Measurements from ENCODE around the gene SDF2. TPM values are rescaled to one million over a fixed set of nuclear protein-coding genes. Genes with fewer than 3 reads are reported as not detected.

The SDF2 gene
- total and polyA plus RNA-seq, 2 experiments from 2014 or later: 52.3 to 88.4 TPM

DNA sequence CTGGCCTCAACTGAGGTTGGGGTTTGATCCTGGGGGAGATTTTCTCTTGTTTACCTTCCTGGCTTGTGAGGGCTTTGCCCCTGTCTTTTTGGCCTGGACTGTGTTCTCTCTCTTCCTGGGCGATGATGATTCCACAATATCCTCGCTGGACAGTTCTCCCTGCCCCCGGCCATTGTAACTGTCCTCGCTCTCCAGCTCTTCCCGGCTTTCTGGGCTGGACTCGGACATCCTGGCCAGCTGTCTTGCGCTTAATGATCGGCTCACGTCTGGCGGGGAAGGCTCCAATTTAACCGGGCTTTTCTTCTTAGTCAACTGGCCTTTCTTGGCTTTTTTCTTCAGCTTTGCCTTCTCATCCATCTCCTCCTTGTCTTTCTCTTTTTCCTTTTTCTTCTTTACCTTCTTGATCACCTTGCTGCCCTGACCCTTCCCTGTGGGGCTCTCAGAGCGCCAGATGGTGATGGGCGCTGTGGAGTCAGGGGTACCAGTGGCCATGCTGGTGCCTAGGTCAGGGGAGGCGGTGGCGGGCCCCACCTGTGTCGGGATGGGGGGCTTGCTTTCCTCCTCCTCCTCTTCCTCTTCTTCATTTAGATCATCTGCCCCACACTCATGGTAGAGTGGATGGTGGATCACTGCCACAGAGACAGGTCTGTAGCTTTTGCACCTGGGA lies 42.0 kb upstream of the SDF2 start:
- H3K4me1 ChIP-seq (ENCODE audit: insufficient read depth): no peaks in the 10 kb centered on the region
- in situ Hi-C loops (cut with MboI): no loop called here
- DNase-seq: no peak
- no peaks in the 10 kb centered on the region for H3F3A ChIP-seq (ENCODE audit: insufficient read depth)
- no peaks in the 10 kb centered on the region for H3K9me3 ChIP-seq (ENCODE audit: low read depth)
- H3K27ac ChIP-seq: no peak overlapping the region
- no peaks in the 10 kb centered on the region for H4K20me1 ChIP-seq (ENCODE audit: insufficient read depth)
- peaks cover 8% of the 10 kb centered on the region; the same call in 1 of the 2 replicates for H3K36me3 ChIP-seq (ENCODE audit: low read depth)
- 71 to 74% methylated on average over 16 of the region's 16 CpGs for WGBS, 2 experiments (ENCODE audit: low coverage in 1 of 2, low lambda C conversion rate in 2 of 2, missing lambda C conversion rate in 2 of 2)
- H3K9ac ChIP-seq: no peak overlapping the region
- no peak for TF ChIP-seq EZH2phosphoT487 (IDR thresholded peaks at IDR 0.05; ENCODE audit: insufficient read depth, low read depth)
- no peak for TF ChIP-seq EZH2 (IDR thresholded peaks at IDR 0.05; ENCODE audit: insufficient read depth, poor library complexity, severe bottlenecking)
- no peaks in the 10 kb centered on the region for H3K9me2 ChIP-seq (ENCODE audit: insufficient read depth)
- no peak overlapping the region for H3K4me2 ChIP-seq (ENCODE audit: unreplicated experiment)
- no peaks in the 10 kb centered on the region for H3K79me2 ChIP-seq (ENCODE audit: insufficient read depth)
- H2AFZ ChIP-seq: no peak overlapping the region
- H3K27me3 ChIP-seq (replicated peaks; ENCODE audit: insufficient read depth): no peaks in the 10 kb centered on the region
- no peak overlapping the region for H3K4me3 ChIP-seq

DNA sequence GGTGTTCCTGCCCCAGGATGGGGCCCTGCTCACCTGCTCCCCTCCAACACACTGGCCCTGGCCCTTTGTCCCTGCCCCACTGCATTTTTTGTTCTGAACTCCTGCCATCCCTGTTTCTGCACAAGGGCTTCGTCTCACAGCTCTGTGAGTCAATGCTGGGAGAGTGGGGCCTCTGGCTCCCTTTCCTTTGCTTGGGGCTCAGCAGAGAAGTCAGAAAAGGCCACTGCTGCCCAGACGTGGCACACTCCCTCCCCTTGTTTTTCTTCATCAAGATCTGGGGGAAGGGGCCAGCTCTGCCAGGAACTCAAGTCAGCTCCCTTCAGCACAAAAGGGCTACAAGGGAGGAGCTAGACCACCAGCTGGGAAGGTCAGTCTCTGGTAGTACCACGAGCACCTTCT lies 41.0 kb upstream of the SDF2 start:
- Histone ChIP-seq H2AFZ (no peak overlapping the region), H3K36me3 (ENCODE audit: low read depth) (peaks cover 12% of the 10 kb centered on the region; the same call in 1 of the 2 replicates), H3F3A (ENCODE audit: insufficient read depth) (no peaks in the 10 kb centered on the region), H3K27me3 (replicated peaks; ENCODE audit: insufficient read depth) (no peaks in the 10 kb centered on the region), H3K4me3 (no peak overlapping the region), H3K9ac (no peak overlapping the region), H4K20me1 (ENCODE audit: insufficient read depth) (no peaks in the 10 kb centered on the region), H3K9me2 (ENCODE audit: insufficient read depth) (no peaks in the 10 kb centered on the region), H3K4me2 (ENCODE audit: unreplicated experiment) (no peak overlapping the region), H3K9me3 (ENCODE audit: low read depth) (no peaks in the 10 kb centered on the region), H3K4me1 (ENCODE audit: insufficient read depth) (no peaks in the 10 kb centered on the region), H3K79me2 (ENCODE audit: insufficient read depth) (no peaks in the 10 kb centered on the region), H3K27ac (no peak overlapping the region)
- in situ Hi-C loops (cut with MboI): no loop called here
- WGBS, 2 experiments (ENCODE audit: low coverage in 1 of 2, low lambda C conversion rate in 2 of 2, missing lambda C conversion rate in 2 of 2): 57 to 58% methylated on average over 3 of the region's 3 CpGs
- no peak for DNase-seq
- TF ChIP-seq EZH2 (IDR thresholded peaks at IDR 0.05; ENCODE audit: insufficient read depth, poor library complexity, severe bottlenecking) (no peak), EZH2phosphoT487 (IDR thresholded peaks at IDR 0.05; ENCODE audit: insufficient read depth, low read depth) (no peak)

DNA sequence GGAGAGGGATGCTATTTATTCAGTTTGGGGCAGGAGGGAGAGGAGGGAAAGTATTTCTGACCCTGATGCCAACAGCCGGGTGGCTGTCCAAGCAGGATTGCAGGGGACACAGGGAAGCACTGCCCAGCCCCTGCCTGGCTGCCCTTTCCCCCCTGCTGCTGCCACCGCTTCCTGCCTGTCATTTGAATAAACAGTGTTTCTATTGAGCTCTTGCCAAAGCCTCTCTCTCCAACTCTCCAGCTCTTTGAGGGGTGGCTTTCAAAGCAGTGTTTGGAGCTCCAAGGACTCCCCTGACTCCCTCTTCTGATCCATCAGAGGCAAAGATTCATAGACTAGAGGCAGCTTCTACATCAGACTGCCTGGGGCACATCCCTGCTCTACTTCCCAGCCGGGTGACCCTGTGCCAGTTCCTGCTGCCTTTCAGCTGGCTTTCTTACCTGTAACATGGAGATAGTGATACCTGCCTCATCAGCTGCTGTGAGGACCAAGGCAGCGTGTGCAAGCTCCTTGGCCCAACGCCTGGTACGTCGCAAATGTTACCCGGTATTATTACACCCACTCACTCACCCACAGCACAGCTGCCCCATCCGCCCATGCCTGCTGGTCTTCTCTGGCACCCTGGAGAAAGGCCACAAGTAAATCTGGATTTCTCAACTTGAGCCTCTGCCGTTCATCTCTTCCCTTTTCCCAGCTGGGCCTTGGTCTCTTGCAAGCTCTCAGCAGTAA lies 40.5 kb upstream of the SDF2 start:
- Histone ChIP-seq H2AFZ (no peak overlapping the region), H3K27me3 (replicated peaks; ENCODE audit: insufficient read depth) (no peaks in the 10 kb centered on the region), H3K9ac (no peak overlapping the region), H3K9me2 (ENCODE audit: insufficient read depth) (no peaks in the 10 kb centered on the region), H3K4me2 (ENCODE audit: unreplicated experiment) (no peak overlapping the region), H4K20me1 (ENCODE audit: insufficient read depth) (no peaks in the 10 kb centered on the region), H3K4me1 (ENCODE audit: insufficient read depth) (no peaks in the 10 kb centered on the region), H3K4me3 (no peak overlapping the region), H3K36me3 (ENCODE audit: low read depth) (peaks cover 17% of the 10 kb centered on the region; the same call in 1 of the 2 replicates), H3K79me2 (ENCODE audit: insufficient read depth) (no peaks in the 10 kb centered on the region), H3F3A (ENCODE audit: insufficient read depth) (no peaks in the 10 kb centered on the region), H3K27ac (no peak overlapping the region), H3K9me3 (ENCODE audit: low read depth) (no peaks in the 10 kb centered on the region)
- DNase-seq: no peak
- TF ChIP-seq EZH2 (IDR thresholded peaks at IDR 0.05; ENCODE audit: insufficient read depth, poor library complexity, severe bottlenecking) (no peak), EZH2phosphoT487 (IDR thresholded peaks at IDR 0.05; ENCODE audit: insufficient read depth, low read depth) (no peak)
- in situ Hi-C loops (cut with MboI): no loop called here
- 71 to 76% methylated on average over 10 of the region's 10 CpGs for WGBS, 2 experiments (ENCODE audit: low coverage in 1 of 2, low lambda C conversion rate in 2 of 2, missing lambda C conversion rate in 2 of 2)

DNA sequence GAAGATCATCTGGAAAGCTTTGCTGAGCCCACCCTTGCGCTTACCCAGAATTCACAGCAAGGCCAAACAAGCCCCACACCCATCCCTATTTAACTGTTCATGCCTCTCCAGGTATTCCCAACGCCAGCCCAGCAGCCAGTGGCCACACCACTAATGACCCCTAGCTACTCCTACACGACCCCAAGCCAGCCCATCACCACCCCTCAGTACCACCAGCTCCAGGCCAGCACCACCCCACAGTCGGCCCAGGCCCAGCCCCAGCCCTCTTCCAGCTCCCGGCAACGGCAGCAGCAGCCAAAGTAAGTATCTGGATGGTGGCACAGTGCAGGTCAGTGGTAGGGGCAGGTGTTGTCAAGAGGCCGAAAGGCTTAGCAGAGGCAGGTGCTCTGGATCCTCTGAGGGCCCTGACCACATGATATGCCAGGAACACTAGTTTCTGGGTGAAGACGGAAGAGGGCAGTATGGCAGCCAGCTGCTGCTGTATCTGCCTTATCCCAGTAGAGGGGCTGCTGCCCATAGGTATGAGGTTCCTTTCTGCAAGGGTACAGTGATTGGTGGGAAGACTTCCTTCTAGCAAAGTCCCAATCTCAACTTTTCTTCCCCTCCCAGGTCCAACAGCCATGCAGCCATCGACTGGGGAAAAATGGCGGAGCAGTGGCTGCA lies 39.3 kb upstream of the SDF2 start:
- no peaks in the 10 kb centered on the region for H3K9me3 ChIP-seq (ENCODE audit: low read depth)
- DNase-seq: no peak
- no peaks in the 10 kb centered on the region for H3K27me3 ChIP-seq (replicated peaks; ENCODE audit: insufficient read depth)
- no peaks in the 10 kb centered on the region for H3K9me2 ChIP-seq (ENCODE audit: insufficient read depth)
- no peak overlapping the region for H3K9ac ChIP-seq
- H3K79me2 ChIP-seq (ENCODE audit: insufficient read depth): no peaks in the 10 kb centered on the region
- H3F3A ChIP-seq (ENCODE audit: insufficient read depth): no peaks in the 10 kb centered on the region
- no peak overlapping the region for H2AFZ ChIP-seq
- no peaks in the 10 kb centered on the region for H3K4me1 ChIP-seq (ENCODE audit: insufficient read depth)
- no peak overlapping the region for H3K4me3 ChIP-seq
- no peak overlapping the region for H3K27ac ChIP-seq
- no peak for TF ChIP-seq EZH2phosphoT487 (IDR thresholded peaks at IDR 0.05; ENCODE audit: insufficient read depth, low read depth)
- no peak for TF ChIP-seq EZH2 (IDR thresholded peaks at IDR 0.05; ENCODE audit: insufficient read depth, poor library complexity, severe bottlenecking)
- no peaks in the 10 kb centered on the region for H4K20me1 ChIP-seq (ENCODE audit: insufficient read depth)
- in situ Hi-C loops (cut with MboI): no loop called here
- no peak overlapping the region for H3K4me2 ChIP-seq (ENCODE audit: unreplicated experiment)
- WGBS, 2 experiments (ENCODE audit: low coverage in 1 of 2, low lambda C conversion rate in 2 of 2, missing lambda C conversion rate in 2 of 2): 88 to 92% methylated on average over 9 to 10 of the region's 10 CpGs
- peaks cover 27% of the 10 kb centered on the region; the same call in 1 of the 2 replicates for H3K36me3 ChIP-seq (ENCODE audit: low read depth)

Measured in GM23248 (cell line).